Nephron (organoid): ENCODE measurements around the gene ZNF778.

Source experiments
- H3K27ac Mint-ChIP-seq, 3 experiments: 2 replicates each; pipeline ENCODE4 v1.8.0; 2020; ENCODE audit warnings: mixed read lengths in 3 of 3, mild to moderate bottlenecking in 2 of 3, moderate library complexity in 1 of 3
- H3K27me3 Mint-ChIP-seq: 2 replicates; pipeline ENCODE4 v1.8.0; 2021; ENCODE audit warnings: low read depth, mild to moderate bottlenecking, moderate library complexity, mixed read lengths
- H3K36me3 Mint-ChIP-seq: 2 replicates; pipeline ENCODE4 v1.8.0; 2020; ENCODE audit warnings: low read depth, mixed read lengths
- H3K4me1 Mint-ChIP-seq: 2 replicates; pipeline ENCODE4 v1.8.0; 2020; ENCODE audit warnings: mixed read lengths
- H3K4me3 Mint-ChIP-seq, 3 experiments: 2 replicates each; pipeline ENCODE4 v1.8.0; 2020; ENCODE audit warnings: mild to moderate bottlenecking in 3 of 3, mixed read lengths in 3 of 3, moderate library complexity in 2 of 3
- H3K9me3 Mint-ChIP-seq: 2 replicates; pipeline ENCODE4 v1.8.0; 2020; ENCODE audit warnings: mixed read lengths
- CTCF ChIP-seq, 3 experiments: fragments of 200-600 bp; sonication (generic); IDR thresholded peaks; one replicate each; pipeline ENCODE4 v1.5.0; 2021; ENCODE audit warnings: antibody characterized with exemption in 3 of 3; ENCODE audit not compliant: unreplicated experiment in 3 of 3

The ZNF778 gene

GRCh38 chr16:89281189-89281577, 63.7 kb downstream of the ZNF778 start:
- peaks cover 13% of the 10 kb centered on the region for H3K36me3 Mint-ChIP-seq
- no peaks in the 10 kb centered on the region for H3K4me1 Mint-ChIP-seq
- no peak overlapping the region for H3K27ac Mint-ChIP-seq
- H3K4me3 Mint-ChIP-seq: no peak overlapping the region
- H3K27me3 Mint-ChIP-seq: no peaks in the 10 kb centered on the region
- TF ChIP-seq CTCF (IDR thresholded peaks at IDR 0.05; ENCODE audit: unreplicated experiment in 3 of 3): no peak
- no peaks in the 10 kb centered on the region for H3K9me3 Mint-ChIP-seq

GRCh38 chr16:89281829-89282228, 64.3 kb downstream of the ZNF778 start:
- no peaks in the 10 kb centered on the region for H3K9me3 Mint-ChIP-seq
- H3K27me3 Mint-ChIP-seq: no peaks in the 10 kb centered on the region
- no peak overlapping the region for H3K4me3 Mint-ChIP-seq
- no peaks in the 10 kb centered on the region for H3K4me1 Mint-ChIP-seq
- TF ChIP-seq CTCF (IDR thresholded peaks at IDR 0.05; ENCODE audit: unreplicated experiment in 3 of 3): no peak
- no peak overlapping the region for H3K27ac Mint-ChIP-seq
- peaks cover 8% of the 10 kb centered on the region for H3K36me3 Mint-ChIP-seq

GRCh38 chr16:89282523-89282922, 65.0 kb downstream of the ZNF778 start:
- TF ChIP-seq CTCF (IDR thresholded peaks at IDR 0.05; ENCODE audit: unreplicated experiment in 3 of 3): no peak

GRCh38 chr16:89283449-89283848, 65.9 kb downstream of the ZNF778 start:
- no peak for TF ChIP-seq CTCF (IDR thresholded peaks at IDR 0.05; ENCODE audit: unreplicated experiment in 3 of 3)
- Mint-ChIP-seq H3K27me3 (no peaks in the 10 kb centered on the region), H3K4me3 (no peak overlapping the region), H3K9me3 (no peaks in the 10 kb centered on the region), H3K27ac (no peak overlapping the region), H3K4me1 (no peaks in the 10 kb centered on the region), H3K36me3 (peaks cover 14% of the 10 kb centered on the region)

More at GRCh38 chr16:89282523-89282922, 65.0 kb downstream of the ZNF778 start:
- Mint-ChIP-seq H3K4me3 (no peak overlapping the region), H3K27ac (no peak overlapping the region), H3K9me3 (no peaks in the 10 kb centered on the region), H3K36me3 (peaks cover 7% of the 10 kb centered on the region), H3K4me1 (no peaks in the 10 kb centered on the region), H3K27me3 (no peaks in the 10 kb centered on the region)

GRCh38 chr16:89285381-89285780, 67.9 kb downstream of the ZNF778 start:
- H3K4me1 Mint-ChIP-seq: no peaks in the 10 kb centered on the region
- H3K27ac Mint-ChIP-seq: no peak overlapping the region
- H3K27me3 Mint-ChIP-seq: no peaks in the 10 kb centered on the region
- H3K4me3 Mint-ChIP-seq: no peak overlapping the region
- peaks cover 19% of the 10 kb centered on the region for H3K36me3 Mint-ChIP-seq
- H3K9me3 Mint-ChIP-seq: no peaks in the 10 kb centered on the region
- TF ChIP-seq CTCF (IDR thresholded peaks at IDR 0.05; ENCODE audit: unreplicated experiment in 3 of 3): no peak

- Mint-ChIP-seq H3K4me3 (no peak overlapping the region), H3K27ac (no peak overlapping the region), H3K4me1 (no peaks in the 10 kb centered on the region), H3K27me3 (no peaks in the 10 kb centered on the region), H3K9me3 (no peaks in the 10 kb centered on the region), H3K36me3 (peaks cover 15% of the 10 kb centered on the region)
- TF ChIP-seq CTCF (IDR thresholded peaks at IDR 0.05; ENCODE audit: unreplicated experiment in 3 of 3): no peak
Measured at GRCh38 chr16:89286096-89286495, 68.6 kb downstream of the ZNF778 start.
